Measurements from ENCODE around the gene FBXO22. TPM values are rescaled to one million over a fixed set of nuclear protein-coding genes. Genes with fewer than 3 reads are reported as not detected.

FBXO22 gene
- polyA plus RNA-seq, 1 of the 3 experiments (the other 2 are of a cell fraction) = 34.8 TPM

GRCh38 chr15:75857886-75858285 is 45.8 kb upstream of the FBXO22 start:
- H4K20me1 ChIP-seq (ENCODE audit: insufficient read depth) = peaks cover 12% of the 10 kb centered on the region; the same call in 1 of the 2 replicates
- H3K79me2 ChIP-seq (ENCODE audit: insufficient read depth) = peaks cover 80% of the 10 kb centered on the region
- no peak overlapping the region for H3K4me2 ChIP-seq
- no peaks in the 10 kb centered on the region; a peak in 1 of 4 replicates for H3K4me1 ChIP-seq (ENCODE audit: control insufficient read depth in 1 of 2, insufficient read depth in 2 of 2, low read depth in 1 of 2, low read length in 1 of 2)
- no peak overlapping the region for H3K27ac ChIP-seq (ENCODE audit: low read depth in 2 of 2, low read length in 1 of 2)
- H2AFZ ChIP-seq (ENCODE audit: low read depth) = no peak overlapping the region
- H3K9ac ChIP-seq = no peak overlapping the region
- H3K36me3 ChIP-seq (replicated peaks in 1 of 2; ENCODE audit: control insufficient read depth in 1 of 2, insufficient read depth in 2 of 2, low read length in 1 of 2) = peaks cover 26 to 48% of the 10 kb centered on the region in 2 experiments
- no peaks in the 10 kb centered on the region for H3K27me3 ChIP-seq (ENCODE audit: insufficient read depth)
- TF ChIP-seq, protein P1, sequence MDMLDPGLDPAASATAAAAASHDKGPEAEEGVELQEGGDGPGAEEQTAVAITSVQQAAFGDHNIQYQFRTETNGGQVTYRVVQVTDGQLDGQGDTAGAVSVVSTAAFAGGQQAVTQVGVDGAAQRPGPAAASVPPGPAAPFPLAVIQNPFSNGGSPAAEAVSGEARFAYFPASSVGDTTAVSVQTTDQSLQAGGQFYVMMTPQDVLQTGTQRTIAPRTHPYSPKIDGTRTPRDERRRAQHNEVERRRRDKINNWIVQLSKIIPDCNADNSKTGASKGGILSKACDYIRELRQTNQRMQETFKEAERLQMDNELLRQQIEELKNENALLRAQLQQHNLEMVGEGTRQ (IDR thresholded peaks at IDR 0.05; ENCODE audit: borderline replicate concordance, low read depth, low read length) = no peak
- TF ChIP-seq TAF1 (IDR thresholded peaks at IDR 0.05; ENCODE audit: borderline replicate concordance, low read depth, low read length) (no peak), NFIC (IDR thresholded peaks at IDR 0.05; ENCODE audit: borderline replicate concordance) (no peak), USF1 (IDR thresholded peaks at IDR 0.05; ENCODE audit: borderline replicate concordance, low read depth) (no peak), FOXJ3 (CRISPR knock-in tag; IDR thresholded peaks at IDR 0.05) (no peak), RFX5 (IDR thresholded peaks at IDR 0.05; ENCODE audit: low read length) (no peak), EZH2phosphoT487 (IDR thresholded peaks at IDR 0.05; ENCODE audit: borderline replicate concordance, low read depth) (no peak), SMC3 (IDR thresholded peaks at IDR 0.05; ENCODE audit: low read depth, low read length) (no peak), CHD2 (IDR thresholded peaks at IDR 0.05; ENCODE audit: low read length, partially characterized antibody) (no peak), SIN3A (IDR thresholded peaks at IDR 0.05; ENCODE audit: borderline replicate concordance, low read depth, low read length) (no peak), JUND (IDR thresholded peaks at IDR 0.05) (no peak), RAD21 (IDR thresholded peaks at IDR 0.05; ENCODE audit: low read length) (no peak), YY1 (IDR thresholded peaks at IDR 0.05; ENCODE audit: low read depth) (no peak), TEAD4 (IDR thresholded peaks at IDR 0.05; ENCODE audit: borderline replicate concordance, insufficient read depth) (no peak), TCF12 (IDR thresholded peaks at IDR 0.05) (no peak), RCOR1 (IDR thresholded peaks at IDR 0.05; ENCODE audit: low read length) (no peak)
- TF ChIP-seq, protein P2, sequence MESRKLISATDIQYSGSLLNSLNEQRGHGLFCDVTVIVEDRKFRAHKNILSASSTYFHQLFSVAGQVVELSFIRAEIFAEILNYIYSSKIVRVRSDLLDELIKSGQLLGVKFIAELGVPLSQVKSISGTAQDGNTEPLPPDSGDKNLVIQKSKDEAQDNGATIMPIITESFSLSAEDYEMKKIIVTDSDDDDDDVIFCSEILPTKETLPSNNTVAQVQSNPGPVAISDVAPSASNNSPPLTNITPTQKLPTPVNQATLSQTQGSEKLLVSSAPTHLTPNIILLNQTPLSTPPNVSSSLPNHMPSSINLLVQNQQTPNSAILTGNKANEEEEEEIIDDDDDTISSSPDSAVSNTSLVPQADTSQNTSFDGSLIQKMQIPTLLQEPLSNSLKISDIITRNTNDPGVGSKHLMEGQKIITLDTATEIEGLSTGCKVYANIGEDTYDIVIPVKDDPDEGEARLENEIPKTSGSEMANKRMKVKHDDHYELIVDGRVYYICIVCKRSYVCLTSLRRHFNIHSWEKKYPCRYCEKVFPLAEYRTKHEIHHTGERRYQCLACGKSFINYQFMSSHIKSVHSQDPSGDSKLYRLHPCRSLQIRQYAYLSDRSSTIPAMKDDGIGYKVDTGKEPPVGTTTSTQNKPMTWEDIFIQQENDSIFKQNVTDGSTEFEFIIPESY (IDR thresholded peaks at IDR 0.05; ENCODE audit: borderline replicate concordance, low read depth) = no peak
- TF ChIP-seq, protein P3, sequence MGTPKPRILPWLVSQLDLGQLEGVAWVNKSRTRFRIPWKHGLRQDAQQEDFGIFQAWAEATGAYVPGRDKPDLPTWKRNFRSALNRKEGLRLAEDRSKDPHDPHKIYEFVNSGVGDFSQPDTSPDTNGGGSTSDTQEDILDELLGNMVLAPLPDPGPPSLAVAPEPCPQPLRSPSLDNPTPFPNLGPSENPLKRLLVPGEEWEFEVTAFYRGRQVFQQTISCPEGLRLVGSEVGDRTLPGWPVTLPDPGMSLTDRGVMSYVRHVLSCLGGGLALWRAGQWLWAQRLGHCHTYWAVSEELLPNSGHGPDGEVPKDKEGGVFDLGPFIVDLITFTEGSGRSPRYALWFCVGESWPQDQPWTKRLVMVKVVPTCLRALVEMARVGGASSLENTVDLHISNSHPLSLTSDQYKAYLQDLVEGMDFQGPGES (IDR thresholded peaks at IDR 0.05; ENCODE audit: low read depth, low read length) = no peak
- TF ChIP-seq, protein P4, sequence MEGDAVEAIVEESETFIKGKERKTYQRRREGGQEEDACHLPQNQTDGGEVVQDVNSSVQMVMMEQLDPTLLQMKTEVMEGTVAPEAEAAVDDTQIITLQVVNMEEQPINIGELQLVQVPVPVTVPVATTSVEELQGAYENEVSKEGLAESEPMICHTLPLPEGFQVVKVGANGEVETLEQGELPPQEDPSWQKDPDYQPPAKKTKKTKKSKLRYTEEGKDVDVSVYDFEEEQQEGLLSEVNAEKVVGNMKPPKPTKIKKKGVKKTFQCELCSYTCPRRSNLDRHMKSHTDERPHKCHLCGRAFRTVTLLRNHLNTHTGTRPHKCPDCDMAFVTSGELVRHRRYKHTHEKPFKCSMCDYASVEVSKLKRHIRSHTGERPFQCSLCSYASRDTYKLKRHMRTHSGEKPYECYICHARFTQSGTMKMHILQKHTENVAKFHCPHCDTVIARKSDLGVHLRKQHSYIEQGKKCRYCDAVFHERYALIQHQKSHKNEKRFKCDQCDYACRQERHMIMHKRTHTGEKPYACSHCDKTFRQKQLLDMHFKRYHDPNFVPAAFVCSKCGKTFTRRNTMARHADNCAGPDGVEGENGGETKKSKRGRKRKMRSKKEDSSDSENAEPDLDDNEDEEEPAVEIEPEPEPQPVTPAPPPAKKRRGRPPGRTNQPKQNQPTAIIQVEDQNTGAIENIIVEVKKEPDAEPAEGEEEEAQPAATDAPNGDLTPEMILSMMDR (IDR thresholded peaks at IDR 0.05) = no peak
- H3K9me3 ChIP-seq = no peaks in the 10 kb centered on the region
- H3K9me2 ChIP-seq = no peaks in the 10 kb centered on the region
- H3F3A ChIP-seq (replicated peaks; ENCODE audit: insufficient read depth) = peaks cover 5% of the 10 kb centered on the region
- POLR2A ChIA-PET = no interaction called here
- CTCF ChIA-PET = no interaction called here
- H3K4me3 ChIP-seq (ENCODE audit: low read depth in 2 of 2, low read length in 1 of 2) = no peak overlapping the region
- no peak for DNase-seq

Measured in SK-N-SH (cell line).